CD4-positive, alpha-beta T cell treated with Interleukin-2 at 100 ng/mL for 4 hours (primary cell): ENCODE measurements around the gene KDM4C.
"Not testable (repeated sequence)": the region's sequence is repeated elsewhere in the genome, so short reads cannot be mapped to it uniquely, and the experiment has no call there.

Experiments
- DNase-seq: peaks from one replicate; pipeline ENCODE4 v3.0.0-alpha.2; 2020; ENCODE audit warnings: low spot score

The KDM4C gene

GRCh38 chr9:6764523-6764922 lies 6.8 kb downstream of the KDM4C start:
- no peak for DNase-seq

- no peak for DNase-seq
Measured at GRCh38 chr9:6764950-6765349, 7.2 kb downstream of the KDM4C start.

GRCh38 chr9:6765396-6765795 lies 7.6 kb downstream of the KDM4C start:
- no peak for DNase-seq

GRCh38 chr9:6766606-6767005 lies 8.8 kb downstream of the KDM4C start:
- no peak for DNase-seq

- not testable (repeated sequence) for DNase-seq
Measured at GRCh38 chr9:6768587-6768986, 10.8 kb downstream of the KDM4C start.

GRCh38 chr9:6771722-6772121 lies 13.9 kb downstream of the KDM4C start:
- no peak for DNase-seq

- DNase-seq = no peak
Measured at GRCh38 chr9:6777213-6777902, 19.6 kb downstream of the KDM4C start.

- no peak for DNase-seq
Measured at GRCh38 chr9:6779417-6780241, 21.9 kb downstream of the KDM4C start.

- DNase-seq = no peak
Measured at GRCh38 chr9:6780690-6781089, 22.9 kb downstream of the KDM4C start.

GRCh38 chr9:6781476-6781875 lies 23.7 kb downstream of the KDM4C start:
- DNase-seq = no peak

- no peak for DNase-seq
Measured at GRCh38 chr9:6782345-6782744, 24.6 kb downstream of the KDM4C start.

GRCh38 chr9:6782981-6783380 lies 25.2 kb downstream of the KDM4C start:
- DNase-seq = no peak

- DNase-seq = no peak
Measured at GRCh38 chr9:6783753-6784152, 26.0 kb downstream of the KDM4C start.

- no peak for DNase-seq
Measured at GRCh38 chr9:6785682-6786081, 27.9 kb downstream of the KDM4C start.

- no peak for DNase-seq
Measured at GRCh38 chr9:6787793-6788161, 30.0 kb downstream of the KDM4C start.

- DNase-seq = no peak
Measured at GRCh38 chr9:6788162-6789016, 30.6 kb downstream of the KDM4C start.

GRCh38 chr9:6789017-6789338 lies 31.2 kb downstream of the KDM4C start:
- not testable (repeated sequence) for DNase-seq

GRCh38 chr9:6790866-6791265 lies 33.1 kb downstream of the KDM4C start:
- DNase-seq = no peak

- no peak for DNase-seq
Measured at GRCh38 chr9:6793203-6793602, 35.4 kb downstream of the KDM4C start.

GRCh38 chr9:6794936-6795335 lies 37.2 kb downstream of the KDM4C start:
- no peak for DNase-seq

- DNase-seq = no peak
Measured at GRCh38 chr9:6802926-6803325, 45.2 kb downstream of the KDM4C start.

- DNase-seq = no peak
Measured at GRCh38 chr9:6805532-6805931, 47.8 kb downstream of the KDM4C start.

- DNase-seq = not testable (repeated sequence)
Measured at GRCh38 chr9:6806318-6806717, 48.5 kb downstream of the KDM4C start.
